SIG-M5 treated with dmso at 0.1 percent for 504 hours (cell line): ENCODE data around the gene DGKZ.

Source experiments
- DNase-seq: peaks from one replicate; lab custom pipeline; 2025; ENCODE audit not compliant: unreplicated experiment; lab: John Stamatoyannopoulos, UW

Gene DGKZ

DNA sequence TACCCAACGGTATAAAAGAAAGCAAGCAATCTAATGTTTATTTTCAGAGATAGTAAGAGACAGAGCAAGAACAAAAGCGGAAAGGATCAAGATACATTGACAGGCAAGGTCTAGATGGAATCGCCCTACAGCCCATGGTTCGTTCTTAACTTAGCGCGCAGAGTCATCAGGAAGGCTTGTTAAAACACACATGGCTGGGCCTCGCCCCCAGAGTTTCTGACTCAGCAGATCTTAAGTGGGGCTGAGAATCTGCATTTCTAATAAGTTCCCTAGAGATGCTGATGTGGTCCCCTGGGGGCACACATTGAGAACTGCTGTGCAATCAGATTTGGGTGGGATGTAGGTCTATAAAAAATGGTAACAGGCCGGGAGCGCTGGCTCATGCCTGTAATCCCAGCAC lies 80.1 kb downstream of the DGKZ start:
- DNase-seq: no peak

DNA sequence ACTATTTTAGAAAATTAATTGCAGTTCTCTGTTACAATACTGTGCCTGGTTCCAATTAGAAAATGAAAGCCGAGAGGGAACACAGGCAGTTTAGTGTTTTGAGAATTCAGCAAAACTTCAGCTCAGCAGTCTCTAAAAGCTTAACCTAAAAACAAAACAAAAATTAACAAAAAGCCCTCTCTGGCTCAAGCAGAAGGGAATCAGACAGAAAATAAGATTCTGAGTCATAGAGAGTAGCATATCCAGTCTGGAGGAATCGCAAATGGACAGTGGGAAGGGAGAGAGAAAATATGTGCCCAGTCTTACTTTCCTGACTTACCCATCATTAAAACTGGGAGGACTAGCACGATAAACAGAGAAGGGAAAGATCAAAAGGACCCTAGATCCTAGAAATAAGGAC lies 82.5 kb downstream of the DGKZ start:
- no peak for DNase-seq
